HG03521 (cell line): ENCODE data around the gene KSR1.

Experiments
- ATAC-seq: cut with Tn5 transposase; IDR thresholded peaks from one replicate; pipeline ENCODE4 v1.9.1; 2021; ENCODE audit warnings: mild to moderate bottlenecking, moderate library complexity; ENCODE audit not compliant: unreplicated experiment

The KSR1 gene

GRCh38 chr17:27471321-27472269 is 15.3 kb downstream of the KSR1 start:
- ATAC-seq = peak; percentile 55

- no peak for ATAC-seq
Measured at GRCh38 chr17:27473190-27473747, 17.0 kb downstream of the KSR1 start.

- ATAC-seq = no peak
Measured at GRCh38 chr17:27473748-27474609, 17.7 kb downstream of the KSR1 start.

- no peak for ATAC-seq
Measured at GRCh38 chr17:27475070-27475673, 18.9 kb downstream of the KSR1 start.

- no peak for ATAC-seq
Measured at GRCh38 chr17:27475981-27476895, 20.0 kb downstream of the KSR1 start.

GRCh38 chr17:27477050-27477888 is 21.0 kb downstream of the KSR1 start:
- ATAC-seq = no peak

- no peak for ATAC-seq
Measured at GRCh38 chr17:27477971-27478684, 21.9 kb downstream of the KSR1 start.

GRCh38 chr17:27478901-27479538 is 22.8 kb downstream of the KSR1 start:
- ATAC-seq = no peak

- ATAC-seq = no peak
Measured at GRCh38 chr17:27479838-27480237, 23.6 kb downstream of the KSR1 start.

GRCh38 chr17:27480699-27481098 is 24.5 kb downstream of the KSR1 start:
- ATAC-seq = no peak

- ATAC-seq = no peak
Measured at GRCh38 chr17:27481327-27481726, 25.1 kb downstream of the KSR1 start.

- ATAC-seq = no peak
Measured at GRCh38 chr17:27485125-27485524, 28.9 kb downstream of the KSR1 start.

GRCh38 chr17:27485716-27486495 is 29.7 kb downstream of the KSR1 start:
- ATAC-seq = no peak

GRCh38 chr17:27486741-27487140 is 30.5 kb downstream of the KSR1 start:
- ATAC-seq = no peak

GRCh38 chr17:27488231-27488630 is 32.0 kb downstream of the KSR1 start:
- ATAC-seq = no peak

- ATAC-seq = no peak
Measured at GRCh38 chr17:27489045-27489715, 32.9 kb downstream of the KSR1 start.

- ATAC-seq = no peak
Measured at GRCh38 chr17:27490391-27490790, 34.1 kb downstream of the KSR1 start.
